B cell (primary cell): ENCODE measurements around the gene LRRC26.
"Not testable (repeated sequence)": the region's sequence is repeated elsewhere in the genome, so short reads cannot be mapped to it uniquely, and the experiment has no call there.

Experiments
- EZH2 ChIP-seq: IDR thresholded peaks from 2 replicates; pipeline ENCODE4 v1.6.1; 2012; ENCODE audit warnings: borderline replicate concordance, low read depth, mild to moderate bottlenecking, moderate library complexity, low read length; ENCODE audit not compliant: insufficient read depth, poor library complexity, severe bottlenecking
- TF ChIP-seq, protein P1 (sequence below): fragments of 200-600 bp; IDR thresholded peaks from one replicate; pipeline ENCODE4 v1.8.0; 2022; ENCODE audit warnings: antibody characterized with exemption, mild to moderate bottlenecking

DNA sequence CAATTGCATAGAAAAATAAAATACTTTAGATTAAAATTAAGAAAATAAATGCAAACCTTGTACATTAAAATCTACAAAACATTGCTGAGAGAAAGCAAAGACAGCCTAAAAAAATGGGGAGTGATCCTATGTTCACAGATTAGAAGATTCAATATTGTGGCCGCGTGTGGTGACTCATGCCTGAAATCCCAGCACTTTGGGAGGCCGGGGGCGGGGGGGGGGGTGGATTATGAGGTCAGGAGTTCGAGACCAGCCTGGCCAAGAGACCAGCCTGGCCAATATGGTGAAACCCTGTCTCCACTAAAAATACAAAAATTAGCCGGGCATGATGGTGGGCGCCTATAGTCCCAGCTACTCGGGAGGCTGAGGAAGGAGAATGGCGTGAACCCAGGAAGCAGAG, 34.7 kb downstream of the LRRC26 start:
- TF ChIP-seq, protein P1, sequence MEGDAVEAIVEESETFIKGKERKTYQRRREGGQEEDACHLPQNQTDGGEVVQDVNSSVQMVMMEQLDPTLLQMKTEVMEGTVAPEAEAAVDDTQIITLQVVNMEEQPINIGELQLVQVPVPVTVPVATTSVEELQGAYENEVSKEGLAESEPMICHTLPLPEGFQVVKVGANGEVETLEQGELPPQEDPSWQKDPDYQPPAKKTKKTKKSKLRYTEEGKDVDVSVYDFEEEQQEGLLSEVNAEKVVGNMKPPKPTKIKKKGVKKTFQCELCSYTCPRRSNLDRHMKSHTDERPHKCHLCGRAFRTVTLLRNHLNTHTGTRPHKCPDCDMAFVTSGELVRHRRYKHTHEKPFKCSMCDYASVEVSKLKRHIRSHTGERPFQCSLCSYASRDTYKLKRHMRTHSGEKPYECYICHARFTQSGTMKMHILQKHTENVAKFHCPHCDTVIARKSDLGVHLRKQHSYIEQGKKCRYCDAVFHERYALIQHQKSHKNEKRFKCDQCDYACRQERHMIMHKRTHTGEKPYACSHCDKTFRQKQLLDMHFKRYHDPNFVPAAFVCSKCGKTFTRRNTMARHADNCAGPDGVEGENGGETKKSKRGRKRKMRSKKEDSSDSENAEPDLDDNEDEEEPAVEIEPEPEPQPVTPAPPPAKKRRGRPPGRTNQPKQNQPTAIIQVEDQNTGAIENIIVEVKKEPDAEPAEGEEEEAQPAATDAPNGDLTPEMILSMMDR = not testable (repeated sequence)
- not testable (repeated sequence) for TF ChIP-seq EZH2
